Measurements from ENCODE around the gene TCERG1L. TPM values are rescaled to one million over a fixed set of nuclear protein-coding genes. Genes with fewer than 3 reads are reported as not detected.

TCERG1L gene
- total RNA-seq, 1 experiment from 2014 or later: not detected

GRCh38 chr10:131231323-131231964 lies 80.1 kb downstream of the TCERG1L start:
- intact Hi-C loops (cut with micrococcal nuclease; ENCODE audit: unreplicated experiment) (no loop called here), in situ Hi-C loops (cut with HindIII; ENCODE audit: low pct_unique_long_range_greater_than_20kb, low sequenced_read_pairs) (no loop called here)
- Histone ChIP-seq H3K36me3 (ENCODE audit: control insufficient read depth, insufficient read depth, low read length) (no peaks in the 10 kb centered on the region), H3K9me3 (ENCODE audit: control insufficient read depth, insufficient read depth, low read depth, low read length) (no peaks in the 10 kb centered on the region), H3K27ac (ENCODE audit: low read length) (no peak overlapping the region), H3K4me3 (ENCODE audit: low read depth in 2 of 2, low read length in 2 of 2) (no peak overlapping the region), H3K27me3 (ENCODE audit: control insufficient read depth, insufficient read depth, low read length) (peaks cover 20% of the 10 kb centered on the region; the same call in 1 of the 2 replicates), H3K4me1 (ENCODE audit: control insufficient read depth, insufficient read depth, low read length) (no peaks in the 10 kb centered on the region)
- TF ChIP-seq REST (IDR thresholded peaks at IDR 0.05; ENCODE audit: insufficient read depth in 1 of 2, low read depth in 2 of 2, low read length in 1 of 2) (no peak), POLR2AphosphoS5 (IDR thresholded peaks at IDR 0.05; ENCODE audit: low read depth, low read length) (no peak), TCF7L2 (IDR thresholded peaks at IDR 0.05; ENCODE audit: low read depth, low read length) (no peak), SIN3A (IDR thresholded peaks at IDR 0.05; ENCODE audit: borderline replicate concordance, insufficient read depth, low read depth, low read length) (no peak)
- TF ChIP-seq, protein P1, sequence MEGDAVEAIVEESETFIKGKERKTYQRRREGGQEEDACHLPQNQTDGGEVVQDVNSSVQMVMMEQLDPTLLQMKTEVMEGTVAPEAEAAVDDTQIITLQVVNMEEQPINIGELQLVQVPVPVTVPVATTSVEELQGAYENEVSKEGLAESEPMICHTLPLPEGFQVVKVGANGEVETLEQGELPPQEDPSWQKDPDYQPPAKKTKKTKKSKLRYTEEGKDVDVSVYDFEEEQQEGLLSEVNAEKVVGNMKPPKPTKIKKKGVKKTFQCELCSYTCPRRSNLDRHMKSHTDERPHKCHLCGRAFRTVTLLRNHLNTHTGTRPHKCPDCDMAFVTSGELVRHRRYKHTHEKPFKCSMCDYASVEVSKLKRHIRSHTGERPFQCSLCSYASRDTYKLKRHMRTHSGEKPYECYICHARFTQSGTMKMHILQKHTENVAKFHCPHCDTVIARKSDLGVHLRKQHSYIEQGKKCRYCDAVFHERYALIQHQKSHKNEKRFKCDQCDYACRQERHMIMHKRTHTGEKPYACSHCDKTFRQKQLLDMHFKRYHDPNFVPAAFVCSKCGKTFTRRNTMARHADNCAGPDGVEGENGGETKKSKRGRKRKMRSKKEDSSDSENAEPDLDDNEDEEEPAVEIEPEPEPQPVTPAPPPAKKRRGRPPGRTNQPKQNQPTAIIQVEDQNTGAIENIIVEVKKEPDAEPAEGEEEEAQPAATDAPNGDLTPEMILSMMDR (IDR thresholded peaks at IDR 0.05): no peak
- DNase-seq (ENCODE audit: low read depth, low spot score): no peak
- BruUV-seq (replicated peaks): no TSS peak
- ATAC-seq: no peak
- ChIA-PET POLR2A (no interaction called here), CTCF (no interaction called here)

- no TSS peak for BruUV-seq (replicated peaks)
- H3K27me3 ChIP-seq (ENCODE audit: control insufficient read depth, insufficient read depth, low read length): peaks cover 16% of the 10 kb centered on the region; the same call in 1 of the 2 replicates
- H3K4me3 ChIP-seq (ENCODE audit: low read depth in 2 of 2, low read length in 2 of 2): no peak overlapping the region
- ChIA-PET POLR2A (no interaction called here), CTCF (no interaction called here)
- no peaks in the 10 kb centered on the region for H3K9me3 ChIP-seq (ENCODE audit: control insufficient read depth, insufficient read depth, low read depth, low read length)
- peak; percentile 56; the same call in 1 of the 2 replicates for ATAC-seq
- TF ChIP-seq POLR2AphosphoS5 (IDR thresholded peaks at IDR 0.05; ENCODE audit: low read depth, low read length): no peak
- TF ChIP-seq TCF7L2 (IDR thresholded peaks at IDR 0.05; ENCODE audit: low read depth, low read length): no peak
- no peak for TF ChIP-seq SIN3A (IDR thresholded peaks at IDR 0.05; ENCODE audit: borderline replicate concordance, insufficient read depth, low read depth, low read length)
- no peak for TF ChIP-seq REST (IDR thresholded peaks at IDR 0.05; ENCODE audit: insufficient read depth in 1 of 2, low read depth in 2 of 2, low read length in 1 of 2)
- H3K27ac ChIP-seq (ENCODE audit: low read length): no peak overlapping the region
- no peaks in the 10 kb centered on the region for H3K4me1 ChIP-seq (ENCODE audit: control insufficient read depth, insufficient read depth, low read length)
- in situ Hi-C loops (cut with HindIII; ENCODE audit: low pct_unique_long_range_greater_than_20kb, low sequenced_read_pairs) (no loop called here), intact Hi-C loops (cut with micrococcal nuclease; ENCODE audit: unreplicated experiment) (no loop called here)
- H3K36me3 ChIP-seq (ENCODE audit: control insufficient read depth, insufficient read depth, low read length): no peaks in the 10 kb centered on the region
- no peak for DNase-seq (ENCODE audit: low read depth, low spot score)
Measured at GRCh38 chr10:131230641-131231322, 80.7 kb downstream of the TCERG1L start.

Data from Panc1 (cell line).